Gastrocnemius medialis (tissue), 4 donors: ENCODE results near the gene NDRG4.

ENCODE experiments used
- POLR2A ChIP-seq, 2 donors: fragments of 450-650 bp; IDR thresholded peaks; one replicate each; pipeline ENCODE4 v1.6.1; 2017; ENCODE audit warnings: antibody characterized with exemption in 2 of 2, mild to moderate bottlenecking in 2 of 2, moderate library complexity in 2 of 2
- TF ChIP-seq, protein P1 (sequence below), 5 experiments: fragments of 450-650 bp in 3 of 5; fragments of 200-600 bp in 2 of 5; sonication (generic) in 2 of 5; IDR thresholded peaks in 4 of 5; conservative IDR thresholded peaks in 1 of 5; 1 replicate in 4 of 5; 2 replicates in 1 of 5; pipeline ENCODE4 v1.5.1; 2016 to 2019; ENCODE audit warnings: antibody characterized with exemption in 5 of 5, mild to moderate bottlenecking in 3 of 5, moderate library complexity in 3 of 5

DNA sequence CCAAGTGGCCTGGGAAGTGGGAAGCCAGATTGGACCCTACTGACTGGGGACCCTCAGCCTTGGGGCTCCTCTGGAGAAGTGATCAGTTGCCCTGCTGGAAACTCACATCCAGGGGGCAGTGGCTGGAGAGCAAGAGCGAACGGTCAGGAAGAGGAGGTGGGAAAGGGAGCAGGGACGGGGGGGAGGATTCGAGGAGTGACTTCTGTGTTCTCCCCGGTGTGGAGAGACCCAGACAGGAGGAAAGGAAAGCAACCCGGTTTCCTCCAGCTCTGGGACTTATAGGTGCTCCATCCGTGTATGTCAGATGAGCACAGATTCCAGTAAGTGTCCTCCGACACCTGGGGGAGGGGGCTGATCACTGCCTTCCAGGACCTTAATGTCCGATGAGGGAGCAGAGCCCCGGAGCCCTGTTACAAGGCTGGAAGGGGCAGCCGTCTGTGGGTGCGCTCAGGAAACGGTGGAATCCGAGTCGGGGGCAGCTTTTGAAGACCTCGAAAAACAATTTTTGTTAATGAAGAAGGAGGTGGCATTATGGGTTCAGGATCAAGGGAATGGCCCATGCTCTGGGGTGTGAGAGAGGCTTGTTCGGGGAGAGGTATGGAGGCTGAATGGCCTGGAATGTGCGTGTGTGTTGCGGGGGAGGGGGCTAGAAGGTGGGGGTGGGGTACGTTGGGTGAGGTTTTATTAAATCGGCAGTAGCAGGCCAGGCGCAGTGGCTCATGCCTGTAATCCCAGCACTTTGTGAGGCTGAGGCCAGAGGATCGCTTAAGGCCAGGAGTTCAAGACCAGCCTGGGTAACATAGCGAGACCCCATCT, 34.8 kb upstream of the NDRG4 start:
- TF ChIP-seq, protein P1, sequence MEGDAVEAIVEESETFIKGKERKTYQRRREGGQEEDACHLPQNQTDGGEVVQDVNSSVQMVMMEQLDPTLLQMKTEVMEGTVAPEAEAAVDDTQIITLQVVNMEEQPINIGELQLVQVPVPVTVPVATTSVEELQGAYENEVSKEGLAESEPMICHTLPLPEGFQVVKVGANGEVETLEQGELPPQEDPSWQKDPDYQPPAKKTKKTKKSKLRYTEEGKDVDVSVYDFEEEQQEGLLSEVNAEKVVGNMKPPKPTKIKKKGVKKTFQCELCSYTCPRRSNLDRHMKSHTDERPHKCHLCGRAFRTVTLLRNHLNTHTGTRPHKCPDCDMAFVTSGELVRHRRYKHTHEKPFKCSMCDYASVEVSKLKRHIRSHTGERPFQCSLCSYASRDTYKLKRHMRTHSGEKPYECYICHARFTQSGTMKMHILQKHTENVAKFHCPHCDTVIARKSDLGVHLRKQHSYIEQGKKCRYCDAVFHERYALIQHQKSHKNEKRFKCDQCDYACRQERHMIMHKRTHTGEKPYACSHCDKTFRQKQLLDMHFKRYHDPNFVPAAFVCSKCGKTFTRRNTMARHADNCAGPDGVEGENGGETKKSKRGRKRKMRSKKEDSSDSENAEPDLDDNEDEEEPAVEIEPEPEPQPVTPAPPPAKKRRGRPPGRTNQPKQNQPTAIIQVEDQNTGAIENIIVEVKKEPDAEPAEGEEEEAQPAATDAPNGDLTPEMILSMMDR (IDR thresholded peaks at IDR 0.05 in 4 of 5, conservative IDR thresholded peaks at IDR 0.05 in 1 of 5) = no peak
- no peak for TF ChIP-seq POLR2A (IDR thresholded peaks at IDR 0.05)
